H9 (cell line): Measurements from ENCODE around the gene MNAT1. TPM values are rescaled to one million over a fixed set of nuclear protein-coding genes. Genes with fewer than 3 reads are reported as not detected.

ENCODE experiments used
- DNase-seq: peaks from one replicate; pipeline ENCODE4 v3.0.0-alpha.2; 2017
- H2AFZ ChIP-seq: one replicate; pipeline ENCODE4 v1.6.1; 2013; ENCODE audit warnings: mild to moderate bottlenecking, low read length, control low read depth, moderate library complexity
- H2AK5ac ChIP-seq: 2 replicates; pipeline ENCODE4 v1.6.1; 2013; ENCODE audit warnings: low read length, control low read depth, mixed read lengths; ENCODE audit not compliant: insufficient read length
- H2BK120ac ChIP-seq: one replicate; pipeline ENCODE4 v1.6.1; 2013; ENCODE audit warnings: low read depth, mild to moderate bottlenecking, low read length, control low read depth, inconsistent platforms; ENCODE audit not compliant: poor library complexity, severe bottlenecking
- H2BK12ac ChIP-seq: 2 replicates; pipeline ENCODE4 v1.6.1; 2013; ENCODE audit warnings: low read length, control low read depth, mixed read lengths, low read depth; ENCODE audit not compliant: insufficient read length
- H2BK15ac ChIP-seq: 2 replicates; pipeline ENCODE4 v1.6.1; 2013; ENCODE audit warnings: low read depth, low read length, control low read depth
- H2BK20ac ChIP-seq: one replicate; pipeline ENCODE4 v1.6.1; 2013; ENCODE audit warnings: low read depth, mild to moderate bottlenecking, low read length, control low read depth, inconsistent platforms; ENCODE audit not compliant: poor library complexity, severe bottlenecking
- H2BK5ac ChIP-seq: 2 replicates; pipeline ENCODE4 v1.6.1; 2013; ENCODE audit warnings: low read length, control low read depth, mixed read lengths; ENCODE audit not compliant: insufficient read length
- H3K14ac ChIP-seq: 2 replicates; pipeline ENCODE4 v1.6.1; 2013; ENCODE audit warnings: low read length, control low read depth; ENCODE audit not compliant: insufficient read depth
- H3K18ac ChIP-seq: 2 replicates; pipeline ENCODE4 v1.6.1; 2013; ENCODE audit warnings: low read depth, mild to moderate bottlenecking, mixed read lengths, low read length, control low read depth; ENCODE audit not compliant: insufficient read length
- H3K23ac ChIP-seq: 2 replicates; pipeline ENCODE4 v1.6.1; 2013; ENCODE audit warnings: low read length, control low read depth, mixed read lengths, low read depth; ENCODE audit not compliant: insufficient read length
- H3K23me2 ChIP-seq: 2 replicates; pipeline ENCODE4 v1.6.1; 2013; ENCODE audit warnings: low read depth, mild to moderate bottlenecking, mixed read lengths, low read length, control low read depth; ENCODE audit not compliant: insufficient read length, poor library complexity, severe bottlenecking
- H3K27ac ChIP-seq: 2 replicates; pipeline ENCODE4 v1.5.1; 2013; ENCODE audit warnings: low read length, control low read depth, mixed read lengths, low read depth; ENCODE audit not compliant: insufficient read length
- H3K27me3 ChIP-seq: 2 replicates; pipeline ENCODE4 v1.6.1; 2013; ENCODE audit warnings: low read length, control low read depth, inconsistent platforms; ENCODE audit not compliant: insufficient read depth
- H3K4ac ChIP-seq: 2 replicates; pipeline ENCODE4 v1.6.1; 2013; ENCODE audit warnings: low read depth, mild to moderate bottlenecking, control low read depth, inconsistent platforms, low read length, moderate library complexity
- H3K4me1 ChIP-seq: 2 replicates; pipeline ENCODE4 v1.6.1; 2013; ENCODE audit warnings: low read length, control low read depth, inconsistent platforms; ENCODE audit not compliant: insufficient read depth
- H3K4me2 ChIP-seq: 2 replicates; pipeline ENCODE4 v1.6.1; 2013; ENCODE audit warnings: low read length, control low read depth, mixed read lengths; ENCODE audit not compliant: insufficient read length, insufficient read depth
- H3K56ac ChIP-seq: 2 replicates; pipeline ENCODE4 v1.6.1; 2013; ENCODE audit warnings: low read depth, mild to moderate bottlenecking, mixed read lengths, low read length, control low read depth; ENCODE audit not compliant: insufficient read length
- H3K79me1 ChIP-seq: 2 replicates; pipeline ENCODE4 v1.6.1; 2013; ENCODE audit warnings: low read depth, mild to moderate bottlenecking, moderate library complexity, low read length, control low read depth, inconsistent platforms; ENCODE audit not compliant: insufficient read depth, poor library complexity, severe bottlenecking
- H3K79me2 ChIP-seq: 2 replicates; pipeline ENCODE4 v1.6.1; 2013; ENCODE audit warnings: low read length, control low read depth, inconsistent platforms; ENCODE audit not compliant: insufficient read depth
- H3K9ac ChIP-seq: 2 replicates; pipeline ENCODE4 v1.6.1; 2013; ENCODE audit warnings: low read length, control low read depth, mixed read lengths; ENCODE audit not compliant: insufficient read length; ENCODE audit errors: extremely low read depth
- H3K9me3 ChIP-seq: one replicate; pipeline ENCODE4 v1.6.1; 2013; ENCODE audit warnings: low read depth, low read length, inconsistent platforms; ENCODE audit not compliant: control insufficient read depth
- H3T11ph ChIP-seq: one replicate; pipeline ENCODE4 v1.6.1; 2013; ENCODE audit warnings: mild to moderate bottlenecking, low read length, control low read depth, inconsistent platforms
- H4K20me1 ChIP-seq: one replicate; pipeline ENCODE4 v1.6.1; 2013; ENCODE audit not compliant: control insufficient read depth, insufficient read length, insufficient read depth
- H4K5ac ChIP-seq: 2 replicates; pipeline ENCODE4 v1.6.1; 2013; ENCODE audit warnings: low read depth, mild to moderate bottlenecking, mixed read lengths, low read length, control low read depth; ENCODE audit not compliant: insufficient read length
- H4K8ac ChIP-seq: replicated peaks from 2 replicates; pipeline ENCODE4 v1.6.1; 2013; ENCODE audit warnings: low read length, control low read depth, mixed read lengths, low read depth; ENCODE audit not compliant: insufficient read length
- H4K91ac ChIP-seq: 2 replicates; pipeline ENCODE4 v1.6.1; 2013; ENCODE audit warnings: low read depth, mild to moderate bottlenecking, moderate library complexity, mixed read lengths, low read length, control low read depth; ENCODE audit not compliant: insufficient read length
- H3K27ac Mint-ChIP-seq, 3 experiments: 2 replicates in 2 of 3; 3 replicates in 1 of 3; pipeline ENCODE4 v1.8.0; 2020 to 2021; ENCODE audit warnings: mixed read lengths in 3 of 3, mild to moderate bottlenecking in 1 of 3, moderate library complexity in 1 of 3
- H3K27me3 Mint-ChIP-seq: 2 replicates; pipeline ENCODE4 v1.8.0; 2021; ENCODE audit warnings: low read depth, mild to moderate bottlenecking, moderate library complexity, mixed read lengths
- H3K36me3 Mint-ChIP-seq, 3 experiments: 2 replicates in 2 of 3; 3 replicates in 1 of 3; pipeline ENCODE4 v1.8.0; 2020 to 2021; ENCODE audit warnings: low read depth in 3 of 3, mixed read lengths in 3 of 3; ENCODE audit not compliant: insufficient read depth in 1 of 3
- H3K4me1 Mint-ChIP-seq, 2 experiments: 2 replicates each; pipeline ENCODE4 v1.8.0; 2020; ENCODE audit warnings: mixed read lengths in 2 of 2
- H3K4me3 Mint-ChIP-seq, 2 experiments: 2 replicates in 1 of 2; 3 replicates in 1 of 2; pipeline ENCODE4 v1.8.0; 2020 to 2021; ENCODE audit warnings: mild to moderate bottlenecking in 2 of 2, mixed read lengths in 2 of 2, moderate library complexity in 1 of 2
- H3K9me3 Mint-ChIP-seq, 2 experiments: 2 replicates in 1 of 2; 3 replicates in 1 of 2; pipeline ENCODE4 v1.8.0; 2020; ENCODE audit warnings: mild to moderate bottlenecking in 2 of 2, mixed read lengths in 2 of 2, moderate library complexity in 1 of 2
- total RNA-seq: library from RNA; stranded (reverse); gene quantifications from 2 replicates; pipeline ENCODE4 v1.2.1, GENCODE V29; 2021
- TF ChIP-seq, protein P1 (sequence below): fragments of 200-600 bp; sonication (generic); conservative IDR thresholded peaks from 3 replicates; pipeline ENCODE4 v1.8.0; 2021; ENCODE audit warnings: antibody characterized with exemption, mild to moderate bottlenecking

The MNAT1 gene
- total RNA-seq, 1 experiment from 2014 or later = 43.1 TPM

DNA sequence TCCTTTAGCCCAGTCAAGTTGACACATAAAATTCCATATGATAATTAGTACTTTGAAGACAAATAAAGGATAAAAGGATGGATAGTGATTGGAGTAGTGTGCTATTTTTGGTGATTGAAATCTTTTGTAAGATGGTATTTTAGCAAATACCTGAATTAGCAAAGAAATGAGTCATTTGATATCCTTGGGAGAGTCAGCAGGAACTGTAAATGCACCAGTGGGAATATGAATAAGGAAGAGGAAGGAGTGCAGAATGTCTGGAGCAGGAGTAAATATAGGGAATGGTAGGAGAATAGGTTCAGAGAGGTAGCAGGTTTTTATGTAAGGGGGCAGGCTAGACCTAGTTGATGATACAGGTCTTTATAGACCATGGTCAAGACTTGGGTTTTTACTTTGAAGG, 171.4 kb downstream of the MNAT1 start:
- TF ChIP-seq, protein P1, sequence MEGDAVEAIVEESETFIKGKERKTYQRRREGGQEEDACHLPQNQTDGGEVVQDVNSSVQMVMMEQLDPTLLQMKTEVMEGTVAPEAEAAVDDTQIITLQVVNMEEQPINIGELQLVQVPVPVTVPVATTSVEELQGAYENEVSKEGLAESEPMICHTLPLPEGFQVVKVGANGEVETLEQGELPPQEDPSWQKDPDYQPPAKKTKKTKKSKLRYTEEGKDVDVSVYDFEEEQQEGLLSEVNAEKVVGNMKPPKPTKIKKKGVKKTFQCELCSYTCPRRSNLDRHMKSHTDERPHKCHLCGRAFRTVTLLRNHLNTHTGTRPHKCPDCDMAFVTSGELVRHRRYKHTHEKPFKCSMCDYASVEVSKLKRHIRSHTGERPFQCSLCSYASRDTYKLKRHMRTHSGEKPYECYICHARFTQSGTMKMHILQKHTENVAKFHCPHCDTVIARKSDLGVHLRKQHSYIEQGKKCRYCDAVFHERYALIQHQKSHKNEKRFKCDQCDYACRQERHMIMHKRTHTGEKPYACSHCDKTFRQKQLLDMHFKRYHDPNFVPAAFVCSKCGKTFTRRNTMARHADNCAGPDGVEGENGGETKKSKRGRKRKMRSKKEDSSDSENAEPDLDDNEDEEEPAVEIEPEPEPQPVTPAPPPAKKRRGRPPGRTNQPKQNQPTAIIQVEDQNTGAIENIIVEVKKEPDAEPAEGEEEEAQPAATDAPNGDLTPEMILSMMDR = no peak
- no peak overlapping the region for H2BK20ac ChIP-seq
- no peak overlapping the region for H3K23ac ChIP-seq
- H3K79me1 ChIP-seq = no peaks in the 10 kb centered on the region
- H2BK12ac ChIP-seq = no peak overlapping the region
- Mint-ChIP-seq H3K27me3 (no peaks in the 10 kb centered on the region), H3K4me3 (no peak overlapping the region), H3K36me3 (peaks cover 0 to 4% (median 2%) of the 10 kb centered on the region in 3 experiments; a peak in 3 of 7 replicates), H3K9me3 (peaks cover 0 to 5% of the 10 kb centered on the region in 2 experiments; a peak in 2 of 5 replicates), H3K4me1 (no peaks in the 10 kb centered on the region), H3K27ac (no peak overlapping the region)
- no peak overlapping the region for H3K4ac ChIP-seq
- H3K4me1 ChIP-seq = peaks cover 2% of the 10 kb centered on the region; the same call in 1 of the 2 replicates
- H3K14ac ChIP-seq = no peak overlapping the region
- H3K79me2 ChIP-seq = no peaks in the 10 kb centered on the region
- H4K5ac ChIP-seq = no peak overlapping the region
- H3K9me3 ChIP-seq = no peaks in the 10 kb centered on the region
- no peak for DNase-seq
- H3K4me2 ChIP-seq = no peak overlapping the region
- H4K20me1 ChIP-seq = no peaks in the 10 kb centered on the region
- no peak overlapping the region for H2BK5ac ChIP-seq
- H4K91ac ChIP-seq = no peak overlapping the region
- H3T11ph ChIP-seq = no peak overlapping the region
- no peak overlapping the region for H3K9ac ChIP-seq
- no peaks in the 10 kb centered on the region for H3K23me2 ChIP-seq
- no peak overlapping the region for H2BK15ac ChIP-seq
- no peak overlapping the region for H2AK5ac ChIP-seq
- no peak overlapping the region for H3K18ac ChIP-seq
- H3K56ac ChIP-seq = no peak overlapping the region
- no peaks in the 10 kb centered on the region for H3K27me3 ChIP-seq
- H3K27ac ChIP-seq = no peak overlapping the region
- no peak overlapping the region for H4K8ac ChIP-seq
- no peak overlapping the region for H2AFZ ChIP-seq
- H2BK120ac ChIP-seq = no peak overlapping the region
